HG02840 (cell line): ENCODE data around the gene USP17L12.
"Not testable (repeated sequence)": the region's sequence is repeated elsewhere in the genome, so short reads cannot be mapped to it uniquely, and the experiment has no call there.

Source experiments
- ATAC-seq: cut with Tn5 transposase; IDR thresholded peaks from one replicate; pipeline ENCODE4 v1.9.1; 2021; ENCODE audit warnings: mild to moderate bottlenecking, moderate library complexity, moderate number of reproducible peaks; ENCODE audit not compliant: unreplicated experiment, low FRiP score

The USP17L12 gene

GRCh38 chr4:9219852-9220251 lies at the start of gene USP17L12:
USP17L12 (plus strand) TSS chr4:9220152; CDS start chr4:9220152, 0 bp downstream.
- not testable (repeated sequence) for ATAC-seq

GRCh38 chr4:9210357-9210756 lies 9.6 kb upstream of the USP17L12 start, which contains the start of gene USP17L10:
USP17L10 (plus strand) TSS chr4:9210657; CDS start chr4:9210657, 0 bp downstream.
- ATAC-seq, result not testable (repeated sequence)

GRCh38 chr4:9214701-9215100 lies 5.3 kb upstream of the USP17L12 start:
- ATAC-seq, result not testable (repeated sequence)

- not testable (repeated sequence) for ATAC-seq
Measured at GRCh38 chr4:9215105-9215504, 4.8 kb upstream of the USP17L12 start, which contains the start of gene USP17L11. USP17L11 (plus strand) TSS chr4:9215405; CDS start chr4:9215405, 0 bp downstream.

GRCh38 chr4:9224596-9224995 lies 4.6 kb downstream of the USP17L12 start, which contains the start of gene USP17L13:
USP17L13 (plus strand) TSS chr4:9224896; CDS start chr4:9224896, 0 bp downstream.
- not testable (repeated sequence) for ATAC-seq

- not testable (repeated sequence) for ATAC-seq
Measured at GRCh38 chr4:9230249-9230648, 10.3 kb downstream of the USP17L12 start.

- not testable (repeated sequence) for ATAC-seq
Measured at GRCh38 chr4:9234085-9234484, 14.1 kb downstream of the USP17L12 start, which contains the start of gene USP17L15. USP17L15 (plus strand) TSS chr4:9234385; CDS start chr4:9234385, 0 bp downstream.

- ATAC-seq, result not testable (repeated sequence)
Measured at GRCh38 chr4:9238461-9238860, 18.5 kb downstream of the USP17L12 start.

- not testable (repeated sequence) for ATAC-seq
Measured at GRCh38 chr4:9243579-9243978, 23.6 kb downstream of the USP17L12 start, which contains the start of gene USP17L17. USP17L17 (plus strand) TSS chr4:9243879; CDS start chr4:9243879, 0 bp downstream.

- ATAC-seq, result not testable (repeated sequence)
Measured at GRCh38 chr4:9247953-9248680, 28.2 kb downstream of the USP17L12 start, which contains the start of gene USP17L18. USP17L18 (plus strand) TSS chr4:9248630; CDS start chr4:9248630, 0 bp downstream.

GRCh38 chr4:9253078-9253477 lies 33.1 kb downstream of the USP17L12 start, which contains the start of gene USP17L19:
USP17L19 (plus strand) TSS chr4:9253378; CDS start chr4:9253378, 0 bp downstream.
- ATAC-seq, result not testable (repeated sequence)

GRCh38 chr4:9257824-9258223 lies 37.9 kb downstream of the USP17L12 start, which contains the start of gene USP17L20:
USP17L20 (plus strand) TSS chr4:9258124; CDS start chr4:9258124, 0 bp downstream.
- not testable (repeated sequence) for ATAC-seq

- ATAC-seq, result not testable (repeated sequence)
Measured at GRCh38 chr4:9262572-9262971, 42.6 kb downstream of the USP17L12 start, which contains the start of gene USP17L21. USP17L21 (plus strand) TSS chr4:9262872; CDS start chr4:9262872, 0 bp downstream.

- not testable (repeated sequence) for ATAC-seq
Measured at GRCh38 chr4:9267319-9267718, 47.4 kb downstream of the USP17L12 start, which contains the start of gene USP17L22. USP17L22 (plus strand) TSS chr4:9267619; CDS start chr4:9267619, 0 bp downstream.
